ENCODE measurements around the gene CREB3L4. TPM values are rescaled to one million over a fixed set of nuclear protein-coding genes. Genes with fewer than 3 reads are reported as not detected.
A peak's percentile ranks its signal among the peaks of the same experiment; 100 is the strongest.

CREB3L4 gene
- total and polyA plus RNA-seq, 2 of the 13 experiments (the other 11 are each of a cell fraction or from before 2014, with no cell fraction given), result 9.9 to 18.7 TPM

GRCh38 chr1:153922972-153923925 lies 44.5 kb upstream of the CREB3L4 start, which contains the start of gene GATAD2B (continued):
- TF ChIP-seq ZNF280D (CRISPR knock-in tag; IDR thresholded peaks at IDR 0.05), result no peak
- peak; percentile 68; the same call in 1 of the 2 replicates for TF ChIP-seq KMT2A (CRISPR knock-in tag; IDR thresholded peaks at IDR 0.05)
- peak; percentile 51; the same call in 1 of the 2 replicates for TF ChIP-seq NFKB2 (CRISPR knock-in tag; IDR thresholded peaks at IDR 0.05; ENCODE audit: borderline replicate concordance)
- no peak for TF ChIP-seq ZBTB42 (CRISPR knock-in tag; IDR thresholded peaks at IDR 0.05)
- TF ChIP-seq, protein P1, sequence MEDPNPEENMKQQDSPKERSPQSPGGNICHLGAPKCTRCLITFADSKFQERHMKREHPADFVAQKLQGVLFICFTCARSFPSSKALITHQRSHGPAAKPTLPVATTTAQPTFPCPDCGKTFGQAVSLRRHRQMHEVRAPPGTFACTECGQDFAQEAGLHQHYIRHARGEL (CRISPR knock-in tag; IDR thresholded peaks at IDR 0.05), result no peak
- TF ChIP-seq ZNF432 (CRISPR knock-in tag; IDR thresholded peaks at IDR 0.05; ENCODE audit: borderline replicate concordance), result no peak
- TF ChIP-seq KDM4B (CRISPR knock-in tag; IDR thresholded peaks at IDR 0.05), result no peak
- TF ChIP-seq ZNF510 (CRISPR knock-in tag; IDR thresholded peaks at IDR 0.05; ENCODE audit: low read depth), result peak; percentile 69; the same call in 1 of the 2 replicates
- peak; percentile 88; the same call in 1 of the 2 replicates for TF ChIP-seq ZNF33A (CRISPR knock-in tag; IDR thresholded peaks at IDR 0.05; ENCODE audit: borderline replicate concordance)
- TF ChIP-seq ZNF609 (CRISPR knock-in tag; IDR thresholded peaks at IDR 0.05; ENCODE audit: borderline replicate concordance), result no peak
- no peak for TF ChIP-seq PCBP2 (optimal IDR thresholded peaks at IDR 0.05; ENCODE audit: low read depth, low read length, poor library complexity, severe bottlenecking)
- no peak; the same call in none of the 2 replicates for TF ChIP-seq GABPB1 (CRISPR knock-in tag; IDR thresholded peaks at IDR 0.05)
- no peak for TF ChIP-seq MLLT10 (CRISPR knock-in tag; IDR thresholded peaks at IDR 0.05)
- TF ChIP-seq ZNF775 (CRISPR knock-in tag; IDR thresholded peaks at IDR 0.05; ENCODE audit: borderline replicate concordance), result no peak
- TF ChIP-seq ZNF564 (CRISPR knock-in tag; IDR thresholded peaks at IDR 0.05), result 0 out of 2 replicates have a peak, but pooled peaks have one; percentile 37
- TF ChIP-seq DNMT1 (CRISPR knock-in tag; IDR thresholded peaks at IDR 0.05), result no peak
- no peak for TF ChIP-seq NFIB (CRISPR knock-in tag; IDR thresholded peaks at IDR 0.05; ENCODE audit: borderline replicate concordance)
- no peak for TF ChIP-seq SOX6 (IDR thresholded peaks at IDR 0.05)
- TF ChIP-seq SOX6 (CRISPR knock-in tag; IDR thresholded peaks at IDR 0.05), result peak; percentile 44
- no peak for TF ChIP-seq MED8 (CRISPR knock-in tag; IDR thresholded peaks at IDR 0.05; ENCODE audit: insufficient replicate concordance)
- TF ChIP-seq PHF20 (CRISPR knock-in tag; IDR thresholded peaks at IDR 0.05), result peak; percentile 69; the same call in 1 of the 2 replicates

All from HepG2 (cell line).